Activated gamma-delta T cell treated with Interleukin-2 at 50 U/mL for 16 hours (primary cell): Measurements from ENCODE around the gene IL18RAP.

Experiments used
- DNase-seq: peaks from one replicate; pipeline ENCODE4 v3.0.0-alpha.2; 2020

The IL18RAP gene

DNA sequence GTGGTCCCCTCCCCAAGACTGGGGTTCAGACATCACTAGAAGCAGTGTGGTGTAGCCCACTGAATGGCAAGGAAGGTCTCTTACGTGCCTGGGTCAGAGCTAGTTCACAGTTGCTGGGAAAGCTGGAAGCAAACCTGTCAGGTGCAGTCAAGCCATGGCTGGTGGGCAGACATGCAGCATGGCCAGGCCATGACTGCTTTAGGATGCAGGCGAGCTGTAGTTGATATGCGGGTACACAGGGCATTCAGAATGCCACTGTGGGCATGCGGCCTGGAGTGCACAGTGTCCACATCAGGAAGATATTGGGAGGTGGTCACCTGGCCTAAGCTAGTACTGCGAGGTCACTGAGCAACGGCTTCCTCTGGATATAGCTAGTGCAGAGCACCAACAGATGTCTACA is 38.2 kb downstream of the IL18RAP start:
- no peak for DNase-seq

DNA sequence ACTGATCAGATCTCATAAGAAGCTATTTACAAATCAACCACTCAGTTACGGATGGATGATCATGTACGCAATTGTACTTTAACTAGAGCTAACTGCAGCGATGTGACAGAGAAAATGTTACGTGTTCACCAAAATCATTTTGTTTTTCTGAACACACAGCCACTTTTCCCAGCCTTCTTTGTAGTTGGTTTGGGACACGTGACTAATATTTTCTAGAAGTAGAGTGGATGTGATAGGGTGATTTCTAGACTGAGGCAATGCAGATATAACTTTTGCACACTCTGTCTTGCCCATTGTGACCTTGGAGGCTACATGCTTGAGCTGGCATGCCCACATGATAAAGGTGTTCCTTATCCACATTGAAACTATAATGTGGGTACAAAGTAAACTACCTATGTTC is 40.2 kb downstream of the IL18RAP start:
- no peak for DNase-seq

DNA sequence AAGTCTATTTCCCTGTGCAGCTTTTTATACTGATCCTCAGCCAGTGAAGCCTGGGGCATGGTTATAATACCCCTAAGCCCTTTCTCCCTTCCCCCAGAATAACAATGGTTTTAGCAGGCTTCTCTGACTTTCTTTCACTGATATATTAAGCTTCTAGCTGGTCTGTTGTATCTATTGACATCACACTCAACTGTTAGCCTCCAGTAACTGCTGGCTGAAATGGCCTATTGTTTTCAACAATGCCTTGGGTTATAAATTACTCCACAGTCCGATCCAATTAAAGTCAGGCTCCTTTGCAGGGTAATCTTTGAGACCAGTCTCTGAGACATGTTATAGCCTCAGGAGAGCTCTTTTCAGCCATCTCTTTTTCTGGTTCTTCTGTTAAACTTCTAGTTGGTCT is 47.2 kb downstream of the IL18RAP start:
- no peak for DNase-seq

DNA sequence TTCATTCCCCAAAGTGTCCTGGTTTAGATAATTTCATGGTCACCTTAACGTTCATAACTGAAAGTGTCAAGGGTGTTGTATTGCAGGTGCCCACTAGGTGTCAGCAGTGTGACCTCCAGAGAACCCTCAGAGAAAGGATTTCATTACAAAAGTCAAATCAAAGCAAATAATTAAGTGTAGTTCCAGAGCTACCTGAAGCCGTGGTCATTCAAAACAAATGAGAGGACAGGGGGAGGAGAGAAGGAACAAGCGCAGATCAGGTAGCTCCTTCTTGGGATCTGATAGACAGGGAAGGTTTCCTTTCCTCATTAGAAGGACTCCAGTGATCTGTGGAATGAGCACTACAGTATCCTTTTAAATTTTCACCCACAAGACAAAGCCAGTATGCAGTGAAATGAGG is 50.1 kb downstream of the IL18RAP start, which contains the start of gene SLC9A4:
Gene SLC9A4, plus strand, starts transcription at position 207 of the 400 bp plus-strand sequence. CDS start 534 bp downstream, outside the sequence.
- DNase-seq, result peak; percentile 54

DNA sequence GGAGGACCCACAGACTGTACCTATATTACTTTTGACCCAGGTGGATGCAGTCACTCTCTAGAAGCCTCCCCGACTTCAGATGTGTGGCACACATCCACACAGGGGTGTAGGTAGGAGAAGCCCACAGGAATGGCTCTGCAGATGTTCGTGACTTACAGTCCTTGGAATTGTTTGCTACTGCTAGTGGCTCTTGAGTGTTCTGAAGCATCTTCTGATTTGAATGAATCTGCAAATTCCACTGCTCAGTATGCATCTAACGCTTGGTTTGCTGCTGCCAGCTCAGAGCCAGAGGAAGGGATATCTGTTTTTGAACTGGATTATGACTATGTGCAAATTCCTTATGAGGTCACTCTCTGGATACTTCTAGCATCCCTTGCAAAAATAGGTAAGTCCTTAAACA is 50.7 kb downstream of the IL18RAP start:
- no peak for DNase-seq

DNA sequence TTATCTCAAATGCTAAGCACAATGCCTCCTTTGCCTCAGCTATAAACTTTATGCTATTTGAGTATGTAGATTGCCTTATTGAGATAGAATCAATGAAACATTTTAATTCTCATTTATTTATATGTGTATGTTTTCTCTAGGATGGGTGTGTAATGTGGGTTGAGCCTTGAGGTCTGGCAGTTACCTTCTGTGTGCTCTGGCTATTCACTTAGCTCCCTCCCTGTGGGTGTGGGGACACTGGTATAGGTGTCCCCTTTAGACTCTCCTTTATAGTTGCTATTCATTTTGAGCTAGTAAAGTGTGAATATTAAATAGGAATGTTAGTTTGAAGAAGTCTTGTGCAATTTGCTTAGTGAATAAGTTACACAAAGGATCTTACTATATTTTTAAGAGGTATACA is 51.8 kb downstream of the IL18RAP start:
- no peak for DNase-seq

DNA sequence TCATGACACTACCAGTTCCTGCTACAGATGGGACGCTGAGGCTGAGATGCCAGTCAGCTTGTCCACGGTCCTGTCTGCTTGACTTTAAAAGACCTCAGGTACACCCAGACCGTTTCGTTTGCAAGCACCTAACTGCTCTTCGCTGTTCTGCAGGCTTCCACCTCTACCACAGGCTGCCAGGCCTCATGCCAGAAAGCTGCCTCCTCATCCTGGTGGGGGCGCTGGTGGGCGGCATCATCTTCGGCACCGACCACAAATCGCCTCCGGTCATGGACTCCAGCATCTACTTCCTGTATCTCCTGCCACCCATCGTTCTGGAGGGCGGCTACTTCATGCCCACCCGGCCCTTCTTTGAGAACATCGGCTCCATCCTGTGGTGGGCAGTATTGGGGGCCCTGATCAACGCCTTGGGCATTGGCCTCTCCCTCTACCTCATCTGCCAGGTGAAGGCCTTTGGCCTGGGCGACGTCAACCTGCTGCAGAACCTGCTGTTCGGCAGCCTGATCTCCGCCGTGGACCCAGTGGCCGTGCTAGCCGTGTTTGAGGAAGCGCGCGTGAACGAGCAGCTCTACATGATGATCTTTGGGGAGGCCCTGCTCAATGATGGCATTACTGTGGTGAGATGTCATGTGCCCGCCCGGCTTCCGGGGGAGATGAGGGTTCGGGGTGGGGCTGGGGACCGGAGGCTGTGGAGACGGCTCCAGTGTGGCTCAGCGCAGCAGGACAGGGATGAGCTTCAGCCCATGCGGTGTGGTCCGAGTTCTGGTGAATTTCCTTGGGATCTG is 55.9 kb downstream of the IL18RAP start:
- no peak for DNase-seq

DNA sequence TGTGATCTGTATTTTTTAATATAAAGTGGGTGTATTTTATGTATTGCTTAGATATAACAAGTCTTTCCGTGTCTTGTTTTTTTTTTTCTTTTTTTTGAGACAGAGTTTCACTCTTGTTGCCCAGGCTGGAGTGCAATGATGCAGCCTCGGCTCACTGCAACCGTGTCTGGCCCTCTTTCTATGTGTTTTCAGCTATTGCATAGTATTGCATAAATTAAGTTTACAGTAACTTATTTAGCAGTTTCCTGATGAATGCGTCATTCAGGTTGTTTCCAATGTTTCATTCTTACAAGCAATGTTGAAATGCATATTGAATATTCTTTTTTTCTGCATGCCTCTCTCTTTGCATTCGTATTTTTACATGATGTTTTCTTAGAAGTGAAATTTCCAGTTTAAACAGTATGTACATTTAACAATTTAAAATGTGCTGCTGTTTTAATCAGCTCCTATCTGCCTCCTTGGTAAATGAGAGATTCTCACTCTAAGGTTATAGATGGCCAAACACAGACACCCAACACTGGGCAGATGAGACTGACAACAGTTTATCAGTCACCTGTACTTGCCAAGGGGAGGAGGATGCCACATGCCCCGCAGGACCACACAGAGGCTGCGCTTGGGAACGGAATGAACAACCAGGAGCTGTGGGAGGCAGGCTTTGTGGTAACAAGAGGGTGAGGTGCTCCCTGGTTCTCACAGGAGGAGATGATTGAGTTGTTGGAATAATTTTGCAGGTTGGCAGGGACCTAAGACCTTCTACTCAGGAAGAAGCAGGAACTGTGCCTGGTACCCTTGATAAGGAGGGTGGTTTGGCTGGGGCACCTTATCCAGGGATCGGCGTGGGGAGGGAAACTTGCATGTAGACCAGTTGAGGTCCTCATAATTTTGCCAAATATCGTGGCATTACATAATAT is 57.6 kb downstream of the IL18RAP start:
- no peak for DNase-seq

DNA sequence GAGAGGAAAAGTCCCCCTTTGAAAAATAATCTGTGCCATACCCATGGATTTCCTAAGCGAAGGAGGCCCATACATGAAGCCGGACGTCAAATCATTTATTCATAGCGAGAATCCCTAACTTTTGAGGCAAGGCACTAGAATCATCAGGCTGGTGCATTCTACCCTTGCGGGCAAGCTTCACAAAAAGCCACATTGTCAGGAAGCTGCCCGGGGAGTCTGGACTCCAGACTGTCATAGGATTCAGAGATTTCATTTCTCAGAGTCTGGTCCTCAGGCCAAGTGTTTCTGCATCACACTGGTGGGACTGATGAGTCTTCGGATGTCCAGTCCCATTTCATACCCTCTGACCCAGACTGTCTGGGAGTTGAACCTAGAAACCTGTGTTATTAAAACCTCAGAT is 59.0 kb downstream of the IL18RAP start:
- no peak for DNase-seq

DNA sequence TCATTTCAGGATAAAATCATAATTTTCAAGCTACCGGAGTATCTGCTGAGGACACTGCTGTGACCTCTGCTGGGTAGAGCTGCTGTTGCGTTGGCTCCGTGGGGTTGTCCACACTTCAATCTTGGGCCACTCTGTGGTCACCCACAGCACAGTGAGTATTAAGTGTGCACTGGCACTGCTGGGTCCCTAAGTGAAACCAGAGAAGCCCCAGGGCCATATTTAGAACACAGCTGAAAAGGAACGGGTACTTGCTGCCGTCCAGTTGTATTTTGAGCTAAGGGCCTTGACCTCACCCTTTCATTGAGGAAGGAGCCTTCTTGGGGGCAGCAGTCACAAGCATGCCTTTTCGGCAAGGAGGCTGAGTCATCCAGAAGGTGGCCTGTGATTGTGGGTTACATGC is 60.1 kb downstream of the IL18RAP start:
- no peak for DNase-seq

DNA sequence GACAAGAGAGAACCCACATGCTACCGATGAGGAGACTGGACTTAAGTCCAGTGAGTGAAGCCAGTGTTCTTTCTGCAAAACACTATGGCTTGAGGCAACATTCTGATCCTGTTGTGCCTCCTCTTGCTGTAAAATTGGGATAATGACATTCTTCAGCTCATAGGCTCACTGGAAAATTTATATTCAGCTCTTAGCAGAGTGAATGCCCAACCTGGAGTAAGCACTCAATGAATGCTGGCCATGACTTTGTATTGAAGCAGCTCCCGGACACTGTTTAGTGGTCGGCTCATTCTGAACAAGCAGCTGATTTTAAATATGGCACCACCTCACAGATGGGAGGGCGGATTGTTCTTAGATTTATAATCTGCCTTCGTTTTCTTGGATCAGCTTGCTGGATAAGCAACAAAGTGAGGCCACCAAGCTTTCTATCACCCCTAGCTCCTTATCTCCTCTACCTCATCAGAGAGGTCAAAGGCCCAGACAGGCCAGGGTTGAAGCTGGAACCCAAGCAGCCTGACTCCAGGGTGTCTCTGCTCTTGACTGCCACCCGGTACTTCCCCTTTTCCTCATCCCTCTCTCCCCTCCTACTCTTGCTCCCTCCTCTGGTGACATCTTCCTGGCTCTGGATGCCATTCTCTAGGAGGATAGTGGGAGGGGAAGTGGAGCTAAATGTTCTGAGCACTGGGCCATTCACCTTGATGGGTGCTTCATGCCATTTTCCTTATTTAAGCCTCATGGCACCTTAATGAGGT is 61.5 kb downstream of the IL18RAP start:
- DNase-seq, result no peak

DNA sequence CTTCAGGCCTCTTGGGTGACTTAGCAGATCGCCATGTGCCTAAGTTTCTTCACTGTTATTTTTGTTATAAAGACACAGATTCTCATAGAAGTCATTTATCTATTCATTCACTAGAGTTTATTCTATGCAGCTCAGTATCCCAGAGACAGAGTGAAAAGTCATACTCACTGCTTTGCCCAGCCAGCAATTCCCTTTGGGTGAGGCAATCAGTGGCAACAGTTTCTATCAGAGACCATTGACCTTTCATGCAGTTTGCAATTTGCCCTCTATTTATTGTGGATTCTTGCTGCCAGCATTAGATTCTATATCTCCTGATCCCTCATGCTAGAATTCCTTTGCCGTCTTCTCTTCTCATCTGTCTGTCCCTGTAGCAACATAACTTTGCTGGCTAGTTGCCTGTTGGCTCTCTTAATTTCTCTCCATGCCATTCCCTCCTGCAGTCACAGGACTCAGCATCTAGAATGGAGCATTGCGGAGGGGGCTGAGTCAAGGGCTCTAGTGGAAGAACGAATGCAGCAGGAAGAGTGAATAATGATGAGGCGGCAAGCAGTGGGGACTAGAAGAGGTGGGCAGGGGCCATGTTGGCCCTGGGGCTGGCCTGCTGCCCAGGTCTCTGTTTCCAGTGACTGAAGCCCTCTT is 62.3 kb downstream of the IL18RAP start:
- no peak for DNase-seq

DNA sequence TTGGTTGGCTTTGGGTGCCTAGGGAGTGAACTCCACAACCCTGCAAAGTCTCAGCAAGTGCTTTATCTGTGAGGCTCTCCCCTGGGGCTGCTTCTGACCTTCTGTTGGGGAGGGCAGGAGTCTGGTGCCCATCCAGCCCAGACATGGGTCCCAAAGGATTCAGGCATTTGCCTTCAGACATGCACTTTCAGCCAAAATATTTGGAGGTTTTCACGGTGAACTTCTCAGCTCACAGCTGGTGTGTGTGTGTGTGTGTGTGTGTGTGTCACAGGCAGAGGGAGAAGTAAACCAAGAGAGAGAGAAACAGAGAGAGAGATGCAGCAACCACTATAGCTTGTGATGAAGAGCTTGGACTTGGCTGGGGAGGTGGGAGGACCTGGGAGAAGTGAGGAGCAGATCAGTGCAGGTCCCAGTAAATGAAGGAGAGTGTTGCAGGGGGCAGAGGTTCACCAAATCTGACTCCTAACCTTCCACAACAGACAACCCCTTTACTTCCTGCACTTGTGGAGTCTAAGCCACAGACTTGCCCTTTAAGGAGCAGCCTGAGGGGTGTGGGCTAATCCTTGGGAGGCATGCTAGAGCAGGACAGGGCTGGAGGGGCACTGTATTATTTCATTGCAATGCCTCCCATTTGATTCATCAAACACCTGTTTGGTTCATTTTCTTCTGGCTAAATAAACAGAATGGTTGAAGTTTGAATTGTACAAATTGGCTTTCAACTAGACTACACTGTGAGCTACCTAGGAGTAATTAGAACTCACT is 64.2 kb downstream of the IL18RAP start:
- no peak for DNase-seq

DNA sequence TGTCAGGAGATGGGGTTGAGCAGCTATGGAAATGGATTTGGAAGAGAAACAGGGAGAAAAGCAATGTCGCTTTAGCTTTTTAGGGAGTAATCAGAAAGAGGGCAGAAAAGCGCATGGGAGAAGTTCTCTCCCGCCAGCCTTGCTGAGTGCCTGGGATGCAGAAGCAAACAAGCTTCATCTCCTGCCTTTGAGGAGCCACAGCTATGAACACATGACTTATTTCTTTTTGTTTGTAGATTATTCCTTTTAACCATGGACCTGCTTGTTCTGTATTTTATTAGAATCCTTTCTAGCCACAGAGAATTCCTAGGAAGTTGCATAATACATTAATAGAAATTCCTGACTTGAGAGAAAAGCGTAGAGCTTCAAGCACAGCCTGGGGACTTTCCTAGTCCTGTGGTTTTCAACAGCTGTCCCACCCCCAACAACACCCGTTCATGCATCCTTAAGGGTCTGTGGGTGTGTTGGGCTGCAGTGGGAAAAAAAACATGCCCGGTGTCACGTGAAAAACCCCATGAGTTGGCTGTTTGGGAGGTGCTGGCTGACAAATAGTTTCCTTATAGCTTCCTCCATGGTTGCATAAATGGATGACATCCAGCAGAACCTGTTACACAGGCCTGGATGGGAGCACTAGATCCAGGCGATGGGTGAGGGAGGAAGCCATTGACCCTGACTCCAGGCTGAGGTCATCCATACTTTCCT is 65.0 kb downstream of the IL18RAP start:
- no peak for DNase-seq

DNA sequence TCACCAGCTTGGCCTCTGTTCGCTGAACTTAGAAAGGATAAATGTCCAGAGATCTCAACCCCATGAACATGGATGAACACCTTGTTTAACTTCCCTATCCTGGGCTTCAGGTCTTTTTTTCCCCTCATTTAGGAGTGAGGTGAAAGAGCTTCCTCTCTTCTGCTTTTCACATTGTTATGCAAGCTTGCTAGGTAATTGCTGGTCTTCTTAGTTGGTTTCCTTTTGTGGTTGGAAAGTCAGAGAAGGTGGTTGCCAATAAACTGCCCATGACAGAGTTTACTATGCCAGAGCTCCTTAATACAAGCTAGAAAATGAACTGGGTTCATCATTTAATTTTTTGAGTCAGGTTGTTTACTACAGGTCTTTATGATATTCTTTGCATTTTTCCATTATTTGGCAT is 66.7 kb downstream of the IL18RAP start:
- no peak for DNase-seq

DNA sequence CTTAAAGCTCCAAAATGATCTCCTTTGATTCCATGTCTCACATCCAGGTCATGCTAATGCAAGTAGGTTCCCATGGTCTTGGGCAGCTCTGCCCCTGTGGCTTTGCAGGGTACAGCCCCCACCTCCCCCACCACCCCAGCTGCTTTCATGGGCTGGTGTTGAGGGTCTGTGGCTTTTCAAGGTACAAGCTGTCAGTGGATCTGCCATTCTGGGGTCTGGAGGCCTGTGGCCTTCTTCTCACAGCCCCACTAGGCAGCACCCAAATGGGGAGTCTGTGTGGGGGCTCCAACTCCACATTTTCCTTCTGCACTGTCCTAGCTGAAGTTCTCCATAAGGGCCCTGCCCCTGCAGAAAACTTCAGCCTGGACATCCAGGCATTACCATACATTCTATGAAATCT is 69.0 kb downstream of the IL18RAP start:
- DNase-seq, result no peak

DNA sequence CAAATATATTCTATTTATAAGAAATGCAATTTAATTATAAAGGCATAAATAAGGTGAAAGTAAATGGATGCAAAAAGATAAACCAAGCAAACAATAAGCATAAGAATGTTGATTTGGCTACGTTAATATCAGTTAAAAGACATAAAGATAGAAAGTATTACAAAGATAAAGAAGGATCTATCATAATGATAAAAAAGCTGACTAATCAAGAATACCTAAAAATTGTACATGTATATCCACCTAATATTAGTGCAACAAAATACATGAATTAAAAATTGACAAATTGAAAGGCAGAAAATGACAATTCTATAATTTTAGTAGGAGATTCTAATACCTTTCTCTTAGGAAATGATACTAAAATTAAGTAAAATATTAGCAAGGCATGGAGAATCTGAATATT is 71.6 kb downstream of the IL18RAP start:
- no peak for DNase-seq

DNA sequence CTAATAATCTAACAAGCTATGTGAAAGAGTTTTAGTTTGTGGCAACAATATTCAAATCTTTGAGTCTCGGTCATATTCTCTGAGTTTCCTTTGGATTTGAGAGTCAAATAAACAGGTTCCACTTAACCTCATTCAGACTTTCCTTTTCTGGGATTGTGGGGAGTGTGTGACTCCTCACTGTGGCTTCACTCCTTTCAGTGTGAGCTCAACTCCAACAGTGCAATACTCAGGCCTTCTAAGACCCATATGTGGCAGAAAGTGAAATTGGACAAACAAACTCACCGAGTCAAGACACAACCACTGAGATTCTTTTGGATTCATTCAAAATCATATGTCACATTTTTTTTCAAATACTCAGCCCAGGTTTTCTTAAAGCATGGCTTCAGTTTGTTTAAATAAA is 75.5 kb downstream of the IL18RAP start:
- no peak for DNase-seq

DNA sequence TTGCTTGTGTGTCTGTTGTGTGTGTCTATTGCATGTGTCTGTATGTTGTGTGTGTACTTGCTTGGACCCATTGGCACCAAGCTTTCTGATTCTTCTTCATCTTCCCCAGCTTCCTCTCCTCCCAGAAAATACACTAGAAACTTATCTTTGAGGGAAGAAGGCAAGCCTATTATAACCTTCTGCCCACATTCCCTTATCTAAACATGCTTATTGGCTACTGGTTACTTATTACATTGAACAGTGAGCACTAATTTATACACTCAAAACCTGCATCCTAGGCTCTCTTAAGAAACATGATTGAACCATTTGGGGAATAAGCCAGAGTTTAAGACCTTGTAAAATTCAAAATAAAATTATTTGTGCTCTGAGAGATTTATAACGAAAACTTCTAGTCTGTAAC is 76.6 kb downstream of the IL18RAP start:
- DNase-seq, result no peak
